HepG2 (cell line): Measurements from ENCODE around the gene LGALS3. TPM values are rescaled to one million over a fixed set of nuclear protein-coding genes. Genes with fewer than 3 reads are reported as not detected.

ENCODE experiments used
- ERF ChIP-seq: IDR thresholded peaks from 2 replicates; pipeline ENCODE4 v1.6.1; 2018; ENCODE audit warnings: missing biosample characterization, missing genetic modification reagents
- FOXA3 ChIP-seq: IDR thresholded peaks from 2 replicates; pipeline ENCODE4 v1.6.1; 2016; ENCODE audit warnings: missing genetic modification reagents, missing compliant biosample characterization
- HES4 ChIP-seq: sonication (generic); formaldehyde crosslinking; IDR thresholded peaks from 2 replicates; pipeline ENCODE4 v1.9.0; 2021; ENCODE audit warnings: mild to moderate bottlenecking, missing genetic modification reagents, borderline replicate concordance
- MEIS2 ChIP-seq: sonication (generic); formaldehyde crosslinking; IDR thresholded peaks from 2 replicates; pipeline ENCODE4 v1.9.0; 2021; ENCODE audit warnings: mild to moderate bottlenecking, missing genetic modification reagents
- TCF7 ChIP-seq: sonication (generic); IDR thresholded peaks from 2 replicates; pipeline ENCODE4 v1.6.1; 2016; ENCODE audit warnings: antibody characterized with exemption, low read depth
- ZNF180 ChIP-seq: sonication (generic); formaldehyde crosslinking; IDR thresholded peaks from 2 replicates; pipeline ENCODE4 v1.4.0; 2020; ENCODE audit warnings: low read depth, missing genetic modification reagents, borderline replicate concordance
- ZNF260 ChIP-seq: sonication (generic); formaldehyde crosslinking; IDR thresholded peaks from 2 replicates; pipeline ENCODE4 v1.4.0; 2020; ENCODE audit warnings: missing genetic modification reagents, low read depth, mild to moderate bottlenecking, borderline replicate concordance
- ZNF30 ChIP-seq: sonication (generic); formaldehyde crosslinking; IDR thresholded peaks from 2 replicates; pipeline ENCODE4 v1.5.0; 2020; ENCODE audit warnings: mild to moderate bottlenecking, missing genetic modification reagents
- ZNF335 ChIP-seq: sonication (generic); formaldehyde crosslinking; IDR thresholded peaks from 2 replicates; pipeline ENCODE4 v1.4.0; 2020; ENCODE audit warnings: missing genetic modification reagents
- ZNF7 ChIP-seq: IDR thresholded peaks from 2 replicates; pipeline ENCODE4 v1.6.1; 2016; ENCODE audit warnings: missing biosample characterization, missing genetic modification reagents
- ZNF781 ChIP-seq: sonication (generic); formaldehyde crosslinking; IDR thresholded peaks from 2 replicates; pipeline ENCODE4 v1.5.1; 2020; ENCODE audit warnings: borderline replicate concordance, mild to moderate bottlenecking, missing genetic modification reagents; ENCODE audit errors: not compliant biosample characterization
- ZNF792 ChIP-seq: IDR thresholded peaks from 2 replicates; pipeline ENCODE4 v1.6.1; 2016
- polyA plus RNA-seq, 8 experiments: library from polyadenylated mRNA; depleted of rRNA in 3 of 8; stranded (reverse) in 7 of 8; unstranded in 1 of 8; fragments of >200 nt; fragmentation: Illumina TruSeq in 4 of 8; extraction: Trizol in 4 of 8; gene quantifications; 2 replicates each; pipeline versions ENCODE4 v1.2.1 to v1.2.3, GENCODE V29; 2011 to 2016; ENCODE audit warnings: low read depth in 4 of 8, missing spikeins in 1 of 8, mixed read lengths in 1 of 8; ENCODE audit not compliant: insufficient read depth in 1 of 8
- total RNA-seq, 5 experiments: library from RNA; depleted of rRNA; stranded (reverse); fragments of >200 nt; fragmentation: Illumina TruSeq; extraction: Trizol; gene quantifications; 2 replicates each; pipeline ENCODE4 v1.2.3, GENCODE V29; 2016; ENCODE audit warnings: low read depth in 1 of 5
- TF ChIP-seq, protein P1 (sequence below): sonication (generic); formaldehyde crosslinking; IDR thresholded peaks from 2 replicates; pipeline ENCODE4 v1.4.0; 2020; ENCODE audit warnings: missing genetic modification reagents, borderline replicate concordance
- TF ChIP-seq, protein P2 (sequence below): sonication (generic); formaldehyde crosslinking; IDR thresholded peaks from 2 replicates; pipeline ENCODE4 v1.8.1; 2023; ENCODE audit warnings: mild to moderate bottlenecking, moderate library complexity, missing genetic modification reagents
- TF ChIP-seq, protein P3 (sequence below): IDR thresholded peaks from 2 replicates; pipeline ENCODE4 v1.6.1; 2016; ENCODE audit warnings: mild to moderate bottlenecking
- TF ChIP-seq, protein P4 (sequence below): sonication (generic); formaldehyde crosslinking; IDR thresholded peaks from 2 replicates; pipeline ENCODE4 v1.8.0; 2022; ENCODE audit warnings: mild to moderate bottlenecking, missing genetic modification reagents, moderate library complexity
- TF ChIP-seq, protein P5 (sequence below): sonication (generic); IDR thresholded peaks from 2 replicates; pipeline ENCODE4 v1.6.1; 2016; ENCODE audit warnings: low read depth, borderline replicate concordance
- TF ChIP-seq, protein P6 (sequence below): sonication (generic); formaldehyde crosslinking; IDR thresholded peaks from 2 replicates; pipeline ENCODE4 v1.9.0; 2022; ENCODE audit warnings: missing genetic modification reagents, mild to moderate bottlenecking, borderline replicate concordance

Gene LGALS3
- total and polyA plus RNA-seq, 2 of the 13 experiments (the other 11 are each of a cell fraction or from before 2014, with no cell fraction given), result 5.0 to 97.4 TPM

DNA sequence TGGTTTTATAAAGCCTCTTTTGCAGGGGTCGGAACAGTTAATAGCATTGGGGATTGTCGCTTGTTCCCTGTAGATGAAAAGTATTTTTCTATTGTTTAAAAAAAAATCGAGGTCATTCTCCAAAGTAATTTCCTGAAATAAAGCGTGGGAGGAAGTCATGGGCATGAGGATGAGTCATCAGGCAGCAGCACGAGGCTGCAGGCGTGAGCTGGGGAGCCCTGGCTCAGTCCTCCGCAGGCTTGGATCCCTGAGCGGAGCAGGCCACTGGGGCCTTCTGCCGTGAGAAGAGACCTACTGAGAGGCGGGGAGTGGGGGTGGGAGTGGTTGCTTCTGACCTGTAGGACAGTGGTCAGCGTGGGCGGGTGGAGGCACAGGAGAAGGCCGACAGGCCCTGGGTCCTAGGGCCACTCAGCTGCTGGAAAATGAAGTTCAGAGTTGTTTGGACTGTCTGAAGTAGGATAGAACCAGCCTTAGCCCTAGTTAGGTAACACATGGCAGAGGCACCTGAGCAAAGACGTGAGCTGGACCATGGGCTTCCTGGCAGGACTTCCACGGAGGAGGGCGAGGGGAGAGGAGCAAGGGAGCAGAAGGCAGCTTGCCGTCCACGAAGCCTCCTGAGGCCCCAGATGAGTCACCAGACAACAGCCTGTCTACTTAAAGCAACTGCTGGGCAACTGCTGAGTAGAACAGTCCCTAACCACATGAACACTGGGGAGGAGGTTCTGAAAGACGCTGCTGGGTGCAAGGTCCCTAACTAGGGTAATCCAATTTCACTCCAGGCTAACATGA, 21.1 kb upstream of the LGALS3 start (continued):
- TF ChIP-seq, protein P1, sequence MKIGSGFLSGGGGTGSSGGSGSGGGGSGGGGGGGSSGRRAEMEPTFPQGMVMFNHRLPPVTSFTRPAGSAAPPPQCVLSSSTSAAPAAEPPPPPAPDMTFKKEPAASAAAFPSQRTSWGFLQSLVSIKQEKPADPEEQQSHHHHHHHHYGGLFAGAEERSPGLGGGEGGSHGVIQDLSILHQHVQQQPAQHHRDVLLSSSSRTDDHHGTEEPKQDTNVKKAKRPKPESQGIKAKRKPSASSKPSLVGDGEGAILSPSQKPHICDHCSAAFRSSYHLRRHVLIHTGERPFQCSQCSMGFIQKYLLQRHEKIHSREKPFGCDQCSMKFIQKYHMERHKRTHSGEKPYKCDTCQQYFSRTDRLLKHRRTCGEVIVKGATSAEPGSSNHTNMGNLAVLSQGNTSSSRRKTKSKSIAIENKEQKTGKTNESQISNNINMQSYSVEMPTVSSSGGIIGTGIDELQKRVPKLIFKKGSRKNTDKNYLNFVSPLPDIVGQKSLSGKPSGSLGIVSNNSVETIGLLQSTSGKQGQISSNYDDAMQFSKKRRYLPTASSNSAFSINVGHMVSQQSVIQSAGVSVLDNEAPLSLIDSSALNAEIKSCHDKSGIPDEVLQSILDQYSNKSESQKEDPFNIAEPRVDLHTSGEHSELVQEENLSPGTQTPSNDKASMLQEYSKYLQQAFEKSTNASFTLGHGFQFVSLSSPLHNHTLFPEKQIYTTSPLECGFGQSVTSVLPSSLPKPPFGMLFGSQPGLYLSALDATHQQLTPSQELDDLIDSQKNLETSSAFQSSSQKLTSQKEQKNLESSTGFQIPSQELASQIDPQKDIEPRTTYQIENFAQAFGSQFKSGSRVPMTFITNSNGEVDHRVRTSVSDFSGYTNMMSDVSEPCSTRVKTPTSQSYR (CRISPR knock-in tag), result no peak; the same call in 1 of the 2 replicates
- TF ChIP-seq ZNF7 (CRISPR knock-in tag) (0 out of 2 replicates have a peak, but pooled peaks have one; percentile 6), FOXA3 (CRISPR knock-in tag) (peak; percentile 49), ZNF30 (peak; percentile 82; the same call in 1 of the 2 replicates), MEIS2 (peak; percentile 65; the same call in 1 of the 2 replicates), ZNF781 (CRISPR knock-in tag) (peak; percentile 87), HES4 (no peak), ZNF180 (no peak), TCF7 (0 out of 2 replicates have a peak, but pooled peaks have one; percentile 14), ZNF792 (CRISPR knock-in tag) (peak; percentile 59; the same call in 1 of the 2 replicates), ZNF260 (CRISPR knock-in tag) (no peak), ERF (CRISPR knock-in tag) (peak; percentile 83), ZNF335 (CRISPR knock-in tag) (peak; percentile 96)
- TF ChIP-seq, protein P2, sequence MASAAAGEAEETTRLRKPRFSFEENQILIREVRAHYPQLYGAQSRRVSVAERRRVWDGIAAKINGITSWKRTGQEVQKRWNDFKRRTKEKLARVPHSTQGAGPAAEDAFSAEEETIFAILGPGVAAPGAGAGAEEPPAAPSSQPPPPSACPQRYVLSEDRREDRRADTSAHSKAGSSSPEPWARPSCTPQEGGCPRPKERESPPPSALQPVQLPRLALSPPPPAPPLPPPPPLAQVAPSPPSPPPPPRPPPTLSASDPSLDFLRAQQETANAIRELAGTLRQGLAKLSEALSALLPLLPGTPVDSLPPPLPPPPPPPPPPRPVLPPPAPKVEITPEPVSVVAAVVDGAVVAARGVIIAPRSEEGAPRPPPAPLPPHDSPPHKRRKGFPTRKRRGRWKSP (CRISPR knock-in tag), result peak; percentile 77; the same call in 1 of the 2 replicates
- TF ChIP-seq, protein P3, sequence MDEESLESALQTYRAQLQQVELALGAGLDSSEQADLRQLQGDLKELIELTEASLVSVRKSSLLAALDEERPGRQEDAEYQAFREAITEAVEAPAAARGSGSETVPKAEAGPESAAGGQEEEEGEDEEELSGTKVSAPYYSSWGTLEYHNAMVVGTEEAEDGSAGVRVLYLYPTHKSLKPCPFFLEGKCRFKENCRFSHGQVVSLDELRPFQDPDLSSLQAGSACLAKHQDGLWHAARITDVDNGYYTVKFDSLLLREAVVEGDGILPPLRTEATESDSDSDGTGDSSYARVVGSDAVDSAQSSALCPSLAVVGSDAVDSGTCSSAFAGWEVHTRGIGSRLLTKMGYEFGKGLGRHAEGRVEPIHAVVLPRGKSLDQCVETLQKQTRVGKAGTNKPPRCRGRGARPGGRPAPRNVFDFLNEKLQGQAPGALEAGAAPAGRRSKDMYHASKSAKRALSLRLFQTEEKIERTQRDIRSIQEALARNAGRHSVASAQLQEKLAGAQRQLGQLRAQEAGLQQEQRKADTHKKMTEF (CRISPR knock-in tag), result peak; percentile 71
- TF ChIP-seq, protein P4, sequence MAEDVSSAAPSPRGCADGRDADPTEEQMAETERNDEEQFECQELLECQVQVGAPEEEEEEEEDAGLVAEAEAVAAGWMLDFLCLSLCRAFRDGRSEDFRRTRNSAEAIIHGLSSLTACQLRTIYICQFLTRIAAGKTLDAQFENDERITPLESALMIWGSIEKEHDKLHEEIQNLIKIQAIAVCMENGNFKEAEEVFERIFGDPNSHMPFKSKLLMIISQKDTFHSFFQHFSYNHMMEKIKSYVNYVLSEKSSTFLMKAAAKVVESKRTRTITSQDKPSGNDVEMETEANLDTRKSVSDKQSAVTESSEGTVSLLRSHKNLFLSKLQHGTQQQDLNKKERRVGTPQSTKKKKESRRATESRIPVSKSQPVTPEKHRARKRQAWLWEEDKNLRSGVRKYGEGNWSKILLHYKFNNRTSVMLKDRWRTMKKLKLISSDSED (CRISPR knock-in tag), result no peak
- TF ChIP-seq, protein P5, sequence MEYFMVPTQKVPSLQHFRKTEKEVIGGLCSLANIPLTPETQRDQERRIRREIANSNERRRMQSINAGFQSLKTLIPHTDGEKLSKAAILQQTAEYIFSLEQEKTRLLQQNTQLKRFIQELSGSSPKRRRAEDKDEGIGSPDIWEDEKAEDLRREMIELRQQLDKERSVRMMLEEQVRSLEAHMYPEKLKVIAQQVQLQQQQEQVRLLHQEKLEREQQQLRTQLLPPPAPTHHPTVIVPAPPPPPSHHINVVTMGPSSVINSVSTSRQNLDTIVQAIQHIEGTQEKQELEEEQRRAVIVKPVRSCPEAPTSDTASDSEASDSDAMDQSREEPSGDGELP, result 0 out of 2 replicates have a peak, but pooled peaks have one; percentile 18
- TF ChIP-seq, protein P6, sequence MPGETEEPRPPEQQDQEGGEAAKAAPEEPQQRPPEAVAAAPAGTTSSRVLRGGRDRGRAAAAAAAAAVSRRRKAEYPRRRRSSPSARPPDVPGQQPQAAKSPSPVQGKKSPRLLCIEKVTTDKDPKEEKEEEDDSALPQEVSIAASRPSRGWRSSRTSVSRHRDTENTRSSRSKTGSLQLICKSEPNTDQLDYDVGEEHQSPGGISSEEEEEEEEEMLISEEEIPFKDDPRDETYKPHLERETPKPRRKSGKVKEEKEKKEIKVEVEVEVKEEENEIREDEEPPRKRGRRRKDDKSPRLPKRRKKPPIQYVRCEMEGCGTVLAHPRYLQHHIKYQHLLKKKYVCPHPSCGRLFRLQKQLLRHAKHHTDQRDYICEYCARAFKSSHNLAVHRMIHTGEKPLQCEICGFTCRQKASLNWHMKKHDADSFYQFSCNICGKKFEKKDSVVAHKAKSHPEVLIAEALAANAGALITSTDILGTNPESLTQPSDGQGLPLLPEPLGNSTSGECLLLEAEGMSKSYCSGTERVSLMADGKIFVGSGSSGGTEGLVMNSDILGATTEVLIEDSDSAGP (CRISPR knock-in tag), result peak; percentile 68
